NT2/D1 (cell line): ENCODE data around the gene TROAP.
"Not testable (repeated sequence)": the region's sequence is repeated elsewhere in the genome, so short reads cannot be mapped to it uniquely, and the experiment has no call there.

ENCODE experiments used
- DNase-seq: peaks from one replicate; pipeline ENCODE4 v3.0.0-alpha.2; 2011; ENCODE audit warnings: low read depth, low spot score
- H3K27me3 ChIP-seq: 2 replicates; pipeline ENCODE4 v1.6.0; 2011; ENCODE audit warnings: mild to moderate bottlenecking; ENCODE audit not compliant: insufficient read length, insufficient read depth
- H3K36me3 ChIP-seq: 2 replicates; pipeline ENCODE4 v1.6.1; 2011; ENCODE audit warnings: mild to moderate bottlenecking, low read length, mixed read lengths; ENCODE audit not compliant: insufficient read depth, insufficient read length
- H3K4me1 ChIP-seq: 2 replicates; pipeline ENCODE4 v1.5.1; 2011; ENCODE audit not compliant: insufficient read depth, insufficient read length
- H3K4me3 ChIP-seq: 2 replicates; pipeline ENCODE4 v1.5.1; 2011; ENCODE audit warnings: low read depth; ENCODE audit not compliant: insufficient read length
- H3K9ac ChIP-seq: 2 replicates; pipeline ENCODE4 v1.6.0; 2011; ENCODE audit warnings: low read depth; ENCODE audit not compliant: insufficient read length
- H3K9me3 ChIP-seq: 2 replicates; pipeline ENCODE4 v1.5.1; 2011; ENCODE audit warnings: mild to moderate bottlenecking, low read length; ENCODE audit not compliant: insufficient read depth
- SUZ12 ChIP-seq: IDR thresholded peaks from 2 replicates; pipeline ENCODE4 v1.6.1; 2011; ENCODE audit not compliant: insufficient read length, insufficient read depth; ENCODE audit errors: extremely low read depth
- YY1 ChIP-seq: IDR thresholded peaks from 2 replicates; pipeline ENCODE4 v1.6.1; 2011; ENCODE audit not compliant: insufficient read length, insufficient read depth
- ZNF274 ChIP-seq: IDR thresholded peaks from 2 replicates; pipeline ENCODE4 v1.6.1; 2011; ENCODE audit warnings: mild to moderate bottlenecking, low read depth, low read length

TROAP gene

DNA sequence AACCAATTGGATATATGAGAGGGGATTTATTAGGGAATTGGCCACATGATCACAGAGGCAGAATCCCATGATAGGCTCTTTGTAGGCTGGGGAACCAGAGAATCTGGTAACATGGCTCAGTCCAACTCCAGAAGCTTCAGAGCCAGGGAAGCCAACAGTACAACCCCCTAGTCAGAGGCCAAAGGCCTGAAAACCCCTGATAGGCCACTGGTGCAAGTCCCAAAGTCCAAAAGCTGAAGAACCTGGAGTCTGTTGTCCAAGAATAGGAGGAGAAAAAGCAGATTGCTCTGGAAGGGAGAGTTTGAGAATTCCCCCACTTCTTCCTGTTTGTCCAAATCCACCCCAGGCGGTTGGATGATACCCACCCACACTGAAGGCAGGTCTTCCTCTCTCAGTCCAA lies 8.2 kb upstream of the TROAP start:
- H3K9me3 ChIP-seq, result no peaks in the 10 kb centered on the region

GRCh38 chr12:49317118-49317517 lies 5.9 kb upstream of the TROAP start:
- H3K4me1 ChIP-seq, H3K36me3 ChIP-seq, DNase-seq, H3K4me3 ChIP-seq, H3K9ac ChIP-seq, H3K27me3 ChIP-seq, H3K9me3 ChIP-seq: not testable (repeated sequence)

More for the DNA sequence above, 8.2 kb upstream of the TROAP start:
- DNase-seq, result no peak
- TF ChIP-seq SUZ12 (no peak), ZNF274 (no peak), YY1 (no peak)
- Histone ChIP-seq H3K9ac (no peak overlapping the region), H3K4me1 (no peaks in the 10 kb centered on the region), H3K36me3 (no peaks in the 10 kb centered on the region), H3K4me3 (no peak overlapping the region), H3K27me3 (no peaks in the 10 kb centered on the region)

DNA sequence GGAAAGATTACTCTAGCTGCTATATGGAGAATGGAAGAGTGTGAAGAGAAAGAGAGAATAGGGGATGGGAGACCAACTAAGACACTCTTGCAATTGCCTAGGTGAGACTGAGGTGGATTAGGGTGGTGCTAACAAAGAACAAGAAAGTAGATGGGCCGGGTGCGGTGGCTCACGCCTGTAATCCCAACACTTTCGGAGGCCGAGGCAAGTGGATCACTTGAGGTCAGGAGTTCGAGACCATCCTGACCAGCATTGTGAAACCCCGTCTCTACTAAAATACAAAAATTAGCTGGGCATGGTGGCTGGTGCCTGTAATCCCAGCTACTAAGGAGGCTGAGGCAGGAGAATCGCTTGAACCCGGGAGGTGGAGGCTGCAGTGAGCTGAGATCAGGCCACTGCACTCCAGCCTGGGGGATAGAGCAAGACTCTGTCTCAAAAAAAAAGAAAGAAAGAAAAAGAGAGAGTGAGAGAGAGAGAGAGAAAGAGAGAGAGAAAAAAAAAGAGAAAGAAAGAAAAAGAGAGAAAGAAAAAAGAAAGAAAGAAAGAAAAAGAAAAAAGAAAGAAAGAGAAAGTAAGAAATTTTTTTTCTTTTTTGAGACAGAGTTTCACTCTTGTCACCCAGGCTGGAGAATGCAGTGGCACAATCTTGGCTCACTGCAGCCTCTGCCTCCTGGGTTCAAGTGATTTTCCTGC lies 2.5 kb upstream of the TROAP start:
- not testable (repeated sequence) for DNase-seq, H3K4me1 ChIP-seq, H3K9ac ChIP-seq, H3K27me3 ChIP-seq, H3K4me3 ChIP-seq, H3K9me3 ChIP-seq
- H3K36me3 ChIP-seq, result peaks cover 19% of the 10 kb centered on the region

DNA sequence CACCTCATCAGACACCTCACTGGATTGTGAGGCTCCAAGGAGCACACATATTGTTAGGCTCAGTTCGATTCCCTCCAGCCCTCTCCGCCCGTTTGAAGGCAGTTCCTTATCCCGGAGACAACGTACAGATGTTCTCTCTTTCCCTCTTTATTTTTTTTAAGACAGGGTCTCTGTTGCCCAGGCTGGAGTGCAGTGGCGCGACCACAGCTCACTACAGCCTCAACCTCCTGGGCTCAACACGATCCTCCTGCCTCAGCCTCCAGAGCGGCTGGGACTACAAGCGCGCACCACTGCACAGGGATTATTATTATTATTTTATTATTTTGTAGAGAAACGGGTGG lies 718 bp upstream of the TROAP start:
- peaks cover 4% of the 10 kb centered on the region for H3K4me1 ChIP-seq
- no peaks in the 10 kb centered on the region for H3K27me3 ChIP-seq
- H3K36me3 ChIP-seq, result peaks cover 36% of the 10 kb centered on the region
- H3K9me3 ChIP-seq, result no peaks in the 10 kb centered on the region
- H3K9ac ChIP-seq, result peak overlapping the region; percentile 83
- no peak for DNase-seq
- TF ChIP-seq SUZ12, result no peak
- no peak for TF ChIP-seq YY1
- TF ChIP-seq ZNF274, result no peak
- peak overlapping the region; percentile 66 for H3K4me3 ChIP-seq

DNA sequence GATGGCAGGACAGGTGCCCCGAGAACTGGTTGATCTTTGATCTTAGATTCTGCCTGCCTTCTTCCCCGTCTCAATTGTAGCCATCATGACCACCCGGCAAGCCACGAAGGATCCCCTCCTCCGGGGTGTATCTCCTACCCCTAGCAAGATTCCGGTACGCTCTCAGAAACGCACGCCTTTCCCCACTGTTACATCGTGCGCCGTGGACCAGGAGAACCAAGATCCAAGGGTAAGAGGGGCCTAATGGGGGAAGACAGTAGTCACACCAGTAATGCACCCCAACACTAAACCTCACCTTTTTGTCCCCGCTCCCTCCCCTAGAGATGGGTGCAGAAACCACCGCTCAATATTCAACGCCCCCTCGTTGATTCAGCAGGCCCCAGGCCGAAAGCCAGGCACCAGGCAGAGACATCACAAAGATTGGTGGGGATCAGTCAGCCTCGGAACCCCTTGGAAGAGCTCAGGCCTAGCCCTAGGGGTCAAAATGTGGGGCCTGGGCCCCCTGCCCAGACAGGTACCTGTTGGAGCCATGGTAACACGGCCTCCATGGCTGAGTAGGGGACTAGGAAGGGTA lies 556 bp downstream of the TROAP start:
- Histone ChIP-seq H3K9ac (peak overlapping the region; percentile 92), H3K4me1 (peaks cover 4% of the 10 kb centered on the region), H3K4me3 (peak overlapping the region; percentile 94), H3K9me3 (no peaks in the 10 kb centered on the region), H3K36me3 (peaks cover 42% of the 10 kb centered on the region), H3K27me3 (no peaks in the 10 kb centered on the region)
- TF ChIP-seq YY1 (no peak), SUZ12 (no peak), ZNF274 (no peak)
- DNase-seq, result no peak

- Histone ChIP-seq H3K36me3 (peaks cover 62% of the 10 kb centered on the region), H3K4me3 (no peak overlapping the region), H3K4me1 (peaks cover 4% of the 10 kb centered on the region), H3K9ac (no peak overlapping the region), H3K27me3 (no peaks in the 10 kb centered on the region), H3K9me3 (no peaks in the 10 kb centered on the region)
- no peak for TF ChIP-seq SUZ12
- no peak for TF ChIP-seq YY1
- TF ChIP-seq ZNF274, result no peak
- no peak for DNase-seq
Measured at GRCh38 chr12:49325606-49326005, 2.6 kb downstream of the TROAP start.

GRCh38 chr12:49327368-49327767 lies 4.3 kb downstream of the TROAP start:
- TF ChIP-seq SUZ12 (no peak), YY1 (no peak), ZNF274 (no peak)
- Histone ChIP-seq H3K27me3 (no peaks in the 10 kb centered on the region), H3K9ac (no peak overlapping the region), H3K4me3 (no peak overlapping the region), H3K4me1 (peaks cover 11% of the 10 kb centered on the region), H3K9me3 (no peaks in the 10 kb centered on the region), H3K36me3 (peaks cover 72% of the 10 kb centered on the region)
- no peak for DNase-seq
